Endothelial cell of umbilical vein (primary cell): ENCODE data around the gene CUL5.
"Not testable (repeated sequence)": the region's sequence is repeated elsewhere in the genome, so short reads cannot be mapped to it uniquely, and the experiment has no call there.

Experiments used
- POLR2A ChIP-seq: IDR thresholded peaks from 2 replicates; pipeline ENCODE4 v1.6.1; 2012; ENCODE audit warnings: low read depth, mild to moderate bottlenecking, control low read depth, low read length
- TF ChIP-seq, protein P1 (sequence below), 2 donors: IDR thresholded peaks; 1 replicate in 1 of 2; 2 replicates in 1 of 2; pipeline ENCODE4 v1.5.1; 2011; ENCODE audit warnings: low read length in 2 of 2, mild to moderate bottlenecking in 2 of 2, moderate library complexity in 2 of 2, control low read depth in 1 of 2, inconsistent platforms in 1 of 2, low read depth in 1 of 2; ENCODE audit not compliant: insufficient read depth in 1 of 2; ENCODE audit errors: extremely low read depth in 1 of 2

DNA sequence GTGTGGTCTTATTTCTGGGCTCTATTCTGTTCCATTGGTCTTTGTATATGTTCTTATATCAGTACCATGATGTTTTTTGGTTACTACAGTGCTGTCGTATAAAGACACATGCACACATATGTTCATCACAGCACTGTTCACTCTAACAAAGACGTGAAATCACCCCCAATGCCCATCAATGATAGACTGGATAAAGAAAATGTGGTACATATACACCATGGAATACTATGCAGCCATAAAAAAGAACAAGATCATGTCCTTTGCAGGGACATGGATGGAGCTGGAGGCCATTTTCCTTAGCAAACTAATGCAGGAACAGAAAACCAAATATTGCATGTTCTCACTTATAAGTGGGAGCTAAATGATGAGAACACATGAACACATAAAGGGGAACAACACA, 22.9 kb downstream of the CUL5 start:
- not testable (repeated sequence) for TF ChIP-seq POLR2A
- TF ChIP-seq, protein P1, sequence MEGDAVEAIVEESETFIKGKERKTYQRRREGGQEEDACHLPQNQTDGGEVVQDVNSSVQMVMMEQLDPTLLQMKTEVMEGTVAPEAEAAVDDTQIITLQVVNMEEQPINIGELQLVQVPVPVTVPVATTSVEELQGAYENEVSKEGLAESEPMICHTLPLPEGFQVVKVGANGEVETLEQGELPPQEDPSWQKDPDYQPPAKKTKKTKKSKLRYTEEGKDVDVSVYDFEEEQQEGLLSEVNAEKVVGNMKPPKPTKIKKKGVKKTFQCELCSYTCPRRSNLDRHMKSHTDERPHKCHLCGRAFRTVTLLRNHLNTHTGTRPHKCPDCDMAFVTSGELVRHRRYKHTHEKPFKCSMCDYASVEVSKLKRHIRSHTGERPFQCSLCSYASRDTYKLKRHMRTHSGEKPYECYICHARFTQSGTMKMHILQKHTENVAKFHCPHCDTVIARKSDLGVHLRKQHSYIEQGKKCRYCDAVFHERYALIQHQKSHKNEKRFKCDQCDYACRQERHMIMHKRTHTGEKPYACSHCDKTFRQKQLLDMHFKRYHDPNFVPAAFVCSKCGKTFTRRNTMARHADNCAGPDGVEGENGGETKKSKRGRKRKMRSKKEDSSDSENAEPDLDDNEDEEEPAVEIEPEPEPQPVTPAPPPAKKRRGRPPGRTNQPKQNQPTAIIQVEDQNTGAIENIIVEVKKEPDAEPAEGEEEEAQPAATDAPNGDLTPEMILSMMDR (IDR thresholded peaks at IDR 0.05; ENCODE audit: extremely low read depth in 1 of 2, insufficient read depth in 1 of 2, low read depth in 1 of 2, low read length in 2 of 2): not testable (repeated sequence)
